HepG2 (cell line): ENCODE measurements around the gene ECM1. TPM values are rescaled to one million over a fixed set of nuclear protein-coding genes. Genes with fewer than 3 reads are reported as not detected.

Source experiments
- BATF2 ChIP-seq: sonication (generic); formaldehyde crosslinking; IDR thresholded peaks from 2 replicates; pipeline ENCODE4 v1.8.0; 2022; ENCODE audit warnings: mild to moderate bottlenecking, missing genetic modification reagents, moderate library complexity
- DNMT1 ChIP-seq: sonication (generic); formaldehyde crosslinking; IDR thresholded peaks from 2 replicates; pipeline ENCODE4 v1.5.1; 2020; ENCODE audit warnings: mild to moderate bottlenecking, missing genetic modification reagents
- FOXC1 ChIP-seq: sonication (generic); formaldehyde crosslinking; IDR thresholded peaks from 2 replicates; pipeline ENCODE4 v1.8.0; 2022; ENCODE audit warnings: mild to moderate bottlenecking, missing genetic modification reagents, borderline replicate concordance
- GMEB2 ChIP-seq: IDR thresholded peaks from 2 replicates; pipeline ENCODE4 v1.6.1; 2016; ENCODE audit warnings: missing biosample characterization, missing genetic modification reagents, low read depth
- HIVEP1 ChIP-seq: sonication (generic); formaldehyde crosslinking; IDR thresholded peaks from 2 replicates; pipeline ENCODE4 v1.4.0; 2020; ENCODE audit warnings: mild to moderate bottlenecking, missing genetic modification reagents
- HOXD1 ChIP-seq: sonication (generic); formaldehyde crosslinking; IDR thresholded peaks from 2 replicates; pipeline ENCODE4 v1.5.0; 2020; ENCODE audit warnings: missing genetic modification reagents
- MTA1 ChIP-seq: sonication (generic); formaldehyde crosslinking; IDR thresholded peaks from 2 replicates; pipeline ENCODE4 v1.4.0; 2020; ENCODE audit warnings: missing genetic modification reagents, mild to moderate bottlenecking, borderline replicate concordance
- SALL1 ChIP-seq: sonication (generic); formaldehyde crosslinking; IDR thresholded peaks from 2 replicates; pipeline ENCODE4 v1.8.0; 2022; ENCODE audit warnings: mild to moderate bottlenecking, missing genetic modification reagents
- SP1 ChIP-seq, 2 experiments: fragments of 450-650 bp in 1 of 2; sonication (generic) in 1 of 2; formaldehyde crosslinking in 1 of 2; IDR thresholded peaks; 2 replicates each; pipeline versions ENCODE4 v1.4.0 to v1.6.1; 2016 to 2020; ENCODE audit warnings: missing genetic modification reagents in 1 of 2
- SP2 ChIP-seq: sonication (generic); formaldehyde crosslinking; IDR thresholded peaks from 2 replicates; pipeline ENCODE4 v1.5.1; 2020; ENCODE audit warnings: mild to moderate bottlenecking, missing genetic modification reagents
- ZBTB44 ChIP-seq: sonication (generic); formaldehyde crosslinking; IDR thresholded peaks from 2 replicates; pipeline ENCODE4 v1.4.0; 2020; ENCODE audit warnings: missing genetic modification reagents
- ZFX ChIP-seq: sonication (generic); formaldehyde crosslinking; IDR thresholded peaks from 2 replicates; pipeline ENCODE4 v1.4.0; 2020; ENCODE audit warnings: mild to moderate bottlenecking, low read depth, missing genetic modification reagents, moderate library complexity
- ZNF17 ChIP-seq: sonication (generic); formaldehyde crosslinking; IDR thresholded peaks from 2 replicates; pipeline ENCODE4 v1.5.0; 2020; ENCODE audit warnings: mild to moderate bottlenecking, missing genetic modification reagents
- ZNF251 ChIP-seq: sonication (generic); formaldehyde crosslinking; IDR thresholded peaks from 2 replicates; pipeline ENCODE4 v1.9.0; 2021; ENCODE audit warnings: mild to moderate bottlenecking, missing genetic modification reagents
- ZNF281 ChIP-seq: sonication (generic); formaldehyde crosslinking; IDR thresholded peaks from 2 replicates; pipeline ENCODE4 v1.4.0; 2020; ENCODE audit warnings: missing genetic modification reagents, borderline replicate concordance
- ZNF350 ChIP-seq: sonication (generic); formaldehyde crosslinking; IDR thresholded peaks from 2 replicates; pipeline ENCODE4 v1.4.0; 2020; ENCODE audit warnings: mild to moderate bottlenecking, low read depth, missing genetic modification reagents, borderline replicate concordance
- ZNF644 ChIP-seq: IDR thresholded peaks from 2 replicates; pipeline ENCODE4 v1.6.1; 2016; ENCODE audit warnings: low read depth
- ZNF782 ChIP-seq: sonication (generic); formaldehyde crosslinking; IDR thresholded peaks from 2 replicates; pipeline ENCODE4 v1.4.0; 2020; ENCODE audit warnings: missing genetic modification reagents, mild to moderate bottlenecking, borderline replicate concordance
- polyA plus RNA-seq, 8 experiments: library from polyadenylated mRNA; depleted of rRNA in 3 of 8; stranded (reverse) in 7 of 8; unstranded in 1 of 8; fragments of >200 nt; fragmentation: Illumina TruSeq in 4 of 8; extraction: Trizol in 4 of 8; gene quantifications; 2 replicates each; pipeline versions ENCODE4 v1.2.1 to v1.2.3, GENCODE V29; 2011 to 2016; ENCODE audit warnings: low read depth in 4 of 8, missing spikeins in 1 of 8, mixed read lengths in 1 of 8; ENCODE audit not compliant: insufficient read depth in 1 of 8
- total RNA-seq, 5 experiments: library from RNA; depleted of rRNA; stranded (reverse); fragments of >200 nt; fragmentation: Illumina TruSeq; extraction: Trizol; gene quantifications; 2 replicates each; pipeline ENCODE4 v1.2.3, GENCODE V29; 2016; ENCODE audit warnings: low read depth in 1 of 5

The ECM1 gene
- total and polyA plus RNA-seq, 2 of the 13 experiments (the other 11 are each of a cell fraction or from before 2014, with no cell fraction given), result 0.42 to 1.0 TPM

- TF ChIP-seq GMEB2, result no peak
- TF ChIP-seq DNMT1, result no peak
- no peak for TF ChIP-seq BATF2
- no peak for TF ChIP-seq FOXC1 (CRISPR knock-in tag)
- TF ChIP-seq HOXD1 (CRISPR knock-in tag), result no peak
- TF ChIP-seq HIVEP1 (CRISPR knock-in tag), result peak; percentile 67; the same call in 1 of the 2 replicates
- no peak for TF ChIP-seq ZNF644 (CRISPR knock-in tag)
- TF ChIP-seq ZNF281 (CRISPR knock-in tag), result no peak
- peak; percentile 94 for TF ChIP-seq ZFX (CRISPR knock-in tag)
- TF ChIP-seq MTA1 (CRISPR knock-in tag), result peak; percentile 79; the same call in 1 of the 2 replicates
- 0 out of 2 replicates have a peak, but pooled peaks have one; percentile 51 for TF ChIP-seq ZNF782 (CRISPR knock-in tag)
- TF ChIP-seq ZNF251 (CRISPR knock-in tag), result 0 out of 2 replicates have a peak, but pooled peaks have one; percentile 60
- peak; percentile 86 for TF ChIP-seq SP2 (CRISPR knock-in tag)
- no peak for TF ChIP-seq ZNF17 (CRISPR knock-in tag)
- TF ChIP-seq SALL1, result peak; percentile 37; the same call in 1 of the 2 replicates
- no peak for TF ChIP-seq SP1 (IDR thresholded peaks at IDR 0.05)
- no peak; the same call in none of the 2 replicates for TF ChIP-seq SP1 (CRISPR knock-in tag; IDR thresholded peaks at IDR 0.05)
- no peak for TF ChIP-seq ZBTB44 (CRISPR knock-in tag)
- TF ChIP-seq ZNF350 (CRISPR knock-in tag), result peak; percentile 56; the same call in 1 of the 2 replicates
These were observed 7.6 kb downstream of the ECM1 start, which contains the start of gene FALEC (continued) for GRCh38 chr1:150515328-150516049.
